Endothelial cell (in vitro differentiated cells): Measurements from ENCODE around the gene TRIM47. TPM values are rescaled to one million over a fixed set of nuclear protein-coding genes. Genes with fewer than 3 reads are reported as not detected.

Experiments used
- DNase-seq: peaks from one replicate; pipeline ENCODE4 v3.0.0; 2021; ENCODE audit warnings: low spot score
- H3K27ac Mint-ChIP-seq: one replicate; pipeline ENCODE4 v1.8.0; 2021; ENCODE audit warnings: mixed read lengths, inconsistent platforms; ENCODE audit not compliant: unreplicated experiment
- H3K27me3 Mint-ChIP-seq: one replicate; pipeline ENCODE4 v1.8.0; 2021; ENCODE audit warnings: mild to moderate bottlenecking, moderate library complexity, mixed read lengths, inconsistent platforms; ENCODE audit not compliant: unreplicated experiment
- H3K36me3 Mint-ChIP-seq: one replicate; pipeline ENCODE4 v1.8.0; 2021; ENCODE audit warnings: mild to moderate bottlenecking, low read depth, mixed read lengths, inconsistent platforms; ENCODE audit not compliant: unreplicated experiment
- H3K4me1 Mint-ChIP-seq: one replicate; pipeline ENCODE4 v1.8.0; 2021; ENCODE audit warnings: mild to moderate bottlenecking, mixed read lengths, inconsistent platforms; ENCODE audit not compliant: unreplicated experiment
- H3K4me3 Mint-ChIP-seq: one replicate; pipeline ENCODE4 v1.8.0; 2021; ENCODE audit warnings: mild to moderate bottlenecking, mixed read lengths, inconsistent platforms; ENCODE audit not compliant: unreplicated experiment
- H3K9me3 Mint-ChIP-seq: one replicate; pipeline ENCODE4 v1.8.0; 2021; ENCODE audit warnings: mixed read lengths, inconsistent platforms; ENCODE audit not compliant: unreplicated experiment
- CTCF ChIP-seq: fragments of 200-600 bp; sonication (generic); IDR thresholded peaks from one replicate; pipeline ENCODE4 v1.5.0; 2021; ENCODE audit warnings: antibody characterized with exemption; ENCODE audit not compliant: unreplicated experiment
- total RNA-seq: library from RNA; stranded (reverse); fragmentation: NEBNext Ultra II Directional; extraction: Animal tissue kit (Norgen Biotek cat#: 25700); gene quantifications from one replicate; pipeline ENCODE4 v1.2.1, GENCODE V29; 2021; ENCODE audit not compliant: unreplicated experiment

Gene TRIM47
- total RNA-seq, 1 donor from 2014 or later, result 4.4 TPM

- peak overlapping the region; percentile 88 for H3K4me3 Mint-ChIP-seq
- peak overlapping the region; percentile 50 for H3K27ac Mint-ChIP-seq
- peaks cover 17% of the 10 kb centered on the region for H3K27me3 Mint-ChIP-seq
- no peaks in the 10 kb centered on the region for H3K9me3 Mint-ChIP-seq
- peak; percentile 42 for DNase-seq
- peaks cover 12% of the 10 kb centered on the region for H3K36me3 Mint-ChIP-seq
- H3K4me1 Mint-ChIP-seq, result peaks cover 22% of the 10 kb centered on the region
- peak; percentile 52 for TF ChIP-seq CTCF
These were observed 17.2 kb upstream of the TRIM47 start for GRCh38 chr17:75895370-75896155.

- no peak for TF ChIP-seq CTCF
- Mint-ChIP-seq H3K27me3 (peaks cover 17% of the 10 kb centered on the region), H3K4me3 (peak overlapping the region; percentile 66), H3K9me3 (no peaks in the 10 kb centered on the region), H3K36me3 (peaks cover 15% of the 10 kb centered on the region), H3K4me1 (peaks cover 22% of the 10 kb centered on the region), H3K27ac (peak overlapping the region; percentile 74)
- DNase-seq, result no peak
These were observed 15.8 kb upstream of the TRIM47 start for GRCh38 chr17:75894049-75894733.

- no peak for DNase-seq
- Mint-ChIP-seq H3K27ac (peak overlapping the region; percentile 74), H3K4me3 (peak overlapping the region; percentile 66)
These were observed 15.1 kb upstream of the TRIM47 start for GRCh38 chr17:75893305-75894048.

GRCh38 chr17:75892556-75893224, 14.3 kb upstream of the TRIM47 start:
- Mint-ChIP-seq H3K9me3 (no peaks in the 10 kb centered on the region), H3K36me3 (peaks cover 12% of the 10 kb centered on the region), H3K27ac (no peak overlapping the region), H3K4me1 (peaks cover 21% of the 10 kb centered on the region), H3K27me3 (peaks cover 15% of the 10 kb centered on the region), H3K4me3 (no peak overlapping the region)
- no peak for DNase-seq
- no peak for TF ChIP-seq CTCF

More at GRCh38 chr17:75893305-75894048, 15.1 kb upstream of the TRIM47 start:
- peaks cover 12% of the 10 kb centered on the region for H3K36me3 Mint-ChIP-seq
- H3K9me3 Mint-ChIP-seq, result no peaks in the 10 kb centered on the region
- peaks cover 17% of the 10 kb centered on the region for H3K27me3 Mint-ChIP-seq
- peaks cover 22% of the 10 kb centered on the region for H3K4me1 Mint-ChIP-seq
- TF ChIP-seq CTCF, result no peak
